ENCODE data around the gene DRC7.
A peak's percentile ranks its signal among the peaks of the same experiment; 100 is the strongest.
"Not testable (repeated sequence)": the region's sequence is repeated elsewhere in the genome, so short reads cannot be mapped to it uniquely, and the experiment has no call there.

The DRC7 gene

GRCh38 chr16:57725976-57726375 lies 31.4 kb downstream of the DRC7 start:
- DNase-seq (ENCODE audit: low spot score), result no peak
- H3K4me3 ChIP-seq, result no peak overlapping the region
- no peak overlapping the region for H3K27ac ChIP-seq
- TF ChIP-seq CTCF (IDR thresholded peaks at IDR 0.05), result no peak

- H3K4me3 ChIP-seq, result no peak overlapping the region
- no peak for DNase-seq (ENCODE audit: low spot score)
- TF ChIP-seq CTCF (IDR thresholded peaks at IDR 0.05), result no peak
- H3K27ac ChIP-seq, result no peak overlapping the region
Measured at GRCh38 chr16:57726433-57726947, 31.9 kb downstream of the DRC7 start.

GRCh38 chr16:57727610-57728009 lies 33.0 kb downstream of the DRC7 start:
- no peak overlapping the region for H3K4me3 ChIP-seq
- TF ChIP-seq CTCF (IDR thresholded peaks at IDR 0.05), result no peak
- DNase-seq (ENCODE audit: low spot score), result no peak
- H3K27ac ChIP-seq, result no peak overlapping the region

GRCh38 chr16:57728336-57729181 lies 34.0 kb downstream of the DRC7 start:
- no peak overlapping the region for H3K4me3 ChIP-seq
- DNase-seq (ENCODE audit: low spot score), result no peak
- TF ChIP-seq CTCF (IDR thresholded peaks at IDR 0.05), result no peak

GRCh38 chr16:57729182-57729484 lies 34.5 kb downstream of the DRC7 start:
- H3K4me3 ChIP-seq, result no peak overlapping the region
- no peak for TF ChIP-seq CTCF (IDR thresholded peaks at IDR 0.05)
- no peak for DNase-seq (ENCODE audit: low spot score)
- H3K27ac ChIP-seq, result no peak overlapping the region

More at GRCh38 chr16:57728336-57729181, 34.0 kb downstream of the DRC7 start:
- no peak overlapping the region for H3K27ac ChIP-seq

- not testable (repeated sequence) for H3K4me3 ChIP-seq; H3K27ac ChIP-seq; DNase-seq (ENCODE audit: low spot score)
Measured at GRCh38 chr16:57729852-57730251, 35.2 kb downstream of the DRC7 start.

GRCh38 chr16:57730771-57731730 lies 36.4 kb downstream of the DRC7 start:
- no peak overlapping the region for H3K4me3 ChIP-seq
- no peak for TF ChIP-seq CTCF (IDR thresholded peaks at IDR 0.05)
- DNase-seq (ENCODE audit: low spot score), result no peak
- peak overlapping the region in 1 of 2 donors; percentile 29 for H3K27ac ChIP-seq
